22Rv1 (cell line): ENCODE measurements around the gene DENND4B.
A peak's percentile ranks its signal among the peaks of the same experiment; 100 is the strongest.

ENCODE experiments used
- H3K27ac ChIP-seq: fragments of 450-650 bp; 2 replicates; pipeline ENCODE4 v1.5.1; 2017
- CTCF ChIP-seq: fragments of 450-650 bp; IDR thresholded peaks from 2 replicates; pipeline ENCODE4 v1.5.1; 2017; ENCODE audit warnings: mild to moderate bottlenecking
- ZFX ChIP-seq: fragments of 450-650 bp; IDR thresholded peaks from 2 replicates; pipeline ENCODE4 v1.6.1; 2017; ENCODE audit warnings: antibody characterized with exemption, borderline replicate concordance

The DENND4B gene

DNA sequence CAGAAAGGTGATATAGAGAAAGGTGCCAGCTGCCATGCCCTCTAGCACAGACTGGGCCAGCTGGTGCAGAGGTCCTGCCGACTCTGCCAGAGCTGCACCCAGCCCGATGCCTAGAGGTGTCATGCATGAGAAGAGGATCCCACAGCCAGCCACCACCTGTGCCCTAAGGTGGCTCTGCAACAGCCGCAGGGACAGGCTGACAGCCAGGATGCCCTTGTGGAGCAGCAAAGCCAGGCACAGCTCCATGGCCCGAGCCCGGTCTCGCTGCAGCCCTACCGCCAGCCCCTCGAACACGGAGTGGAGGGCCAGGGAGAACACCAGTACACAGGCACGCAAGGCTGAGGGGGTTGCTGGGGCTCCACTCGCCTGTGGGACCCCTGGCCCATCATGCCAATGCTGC is 13.7 kb upstream of the DENND4B start:
- peak overlapping the region; percentile 100 for H3K27ac ChIP-seq
- TF ChIP-seq CTCF (no peak), ZFX (no peak)

DNA sequence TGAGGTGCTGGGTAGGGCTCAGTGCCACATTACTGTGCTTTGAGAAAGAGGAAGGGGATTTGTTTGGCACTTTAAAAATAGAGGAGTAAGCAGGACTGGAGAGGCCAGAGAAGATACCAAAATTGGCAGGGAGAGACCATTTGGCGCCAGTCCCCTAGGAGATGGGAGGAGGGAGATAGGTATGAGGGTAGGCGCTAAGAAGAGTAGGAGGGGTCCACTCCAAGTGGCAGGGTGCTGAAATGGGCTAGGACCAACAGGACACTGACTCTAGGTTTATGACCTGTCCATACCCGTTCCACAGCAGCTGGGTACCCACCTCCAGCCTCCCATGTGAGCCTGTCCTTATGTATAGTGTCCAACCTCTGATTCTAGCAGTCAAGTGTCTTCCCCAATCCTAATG is 12.9 kb upstream of the DENND4B start:
- H3K27ac ChIP-seq: peak overlapping the region; percentile 100
- no peak for TF ChIP-seq ZFX
- no peak for TF ChIP-seq CTCF

DNA sequence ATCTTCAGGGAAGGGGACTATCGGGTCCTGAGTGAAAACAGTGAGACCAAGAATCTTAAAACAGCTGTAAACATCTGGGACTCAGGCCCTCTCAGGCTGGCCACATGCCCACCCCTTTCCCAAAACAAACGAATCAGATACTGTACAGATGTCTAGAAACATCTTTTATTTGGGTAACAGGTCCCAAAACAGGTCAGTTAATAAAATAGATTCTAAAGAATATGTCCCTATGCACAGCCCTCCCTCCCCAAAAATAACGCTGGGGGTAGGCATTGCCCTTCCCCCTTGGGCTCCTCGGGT is 12.4 kb upstream of the DENND4B start:
- peak overlapping the region; percentile 100 for H3K27ac ChIP-seq
- TF ChIP-seq CTCF: no peak
- TF ChIP-seq ZFX: no peak

DNA sequence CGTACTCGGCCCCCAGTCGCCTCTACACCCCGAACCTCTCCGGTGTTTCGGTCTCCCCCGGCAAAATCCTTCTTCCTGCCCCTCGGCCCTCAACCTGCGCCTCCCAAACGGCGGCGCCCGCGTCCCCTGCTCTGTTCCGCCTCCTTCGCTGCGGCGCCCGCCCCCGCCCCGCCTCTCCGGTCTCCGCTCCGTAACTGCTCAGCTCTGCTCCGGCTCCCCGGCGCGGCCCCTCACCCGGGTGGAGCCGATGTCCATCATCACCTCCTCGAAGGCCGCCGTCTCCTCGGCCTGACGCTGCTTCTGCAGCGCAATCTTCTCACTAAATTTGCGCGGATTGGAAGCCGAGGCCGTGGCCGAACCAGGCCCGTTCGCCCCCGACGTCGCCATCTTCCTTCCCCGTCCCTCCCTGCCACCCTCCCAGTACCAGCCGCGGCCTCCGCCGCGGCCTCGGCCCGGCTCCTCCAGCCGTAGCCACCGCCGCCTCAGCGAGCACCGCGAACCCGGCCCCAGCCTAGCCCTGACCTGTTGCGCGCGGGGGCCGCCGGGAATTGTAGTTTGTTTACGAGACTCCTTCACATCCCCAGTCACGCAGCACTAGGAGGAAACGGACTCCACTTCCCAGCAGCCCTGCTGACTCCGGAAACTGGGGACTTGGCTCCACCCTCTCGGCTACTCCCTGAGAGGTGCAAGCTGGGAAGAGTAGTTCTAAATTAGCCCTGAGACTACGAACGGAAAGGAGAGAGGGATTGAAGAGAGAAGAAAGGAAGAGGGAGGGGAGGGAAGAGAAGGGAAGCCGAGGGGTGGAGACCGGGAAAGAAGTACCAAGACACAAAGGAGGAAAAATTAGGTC is 11.8 kb upstream of the DENND4B start, which contains the start of gene CRTC2:
Gene CRTC2, minus strand, starts transcription at position 502 of the 850 bp plus-strand sequence. Its CDS starts 115 bp downstream, at position 387.
- TF ChIP-seq ZFX (no peak), CTCF (peak; percentile 30)
- H3K27ac ChIP-seq: peak within 1 kb of the TSS; percentile 100

- no peak for TF ChIP-seq ZFX
- TF ChIP-seq CTCF: no peak
- H3K27ac ChIP-seq: peak overlapping the region; percentile 100
Measured at GRCh38 chr1:153957744-153958110, 11.2 kb upstream of the DENND4B start.

DNA sequence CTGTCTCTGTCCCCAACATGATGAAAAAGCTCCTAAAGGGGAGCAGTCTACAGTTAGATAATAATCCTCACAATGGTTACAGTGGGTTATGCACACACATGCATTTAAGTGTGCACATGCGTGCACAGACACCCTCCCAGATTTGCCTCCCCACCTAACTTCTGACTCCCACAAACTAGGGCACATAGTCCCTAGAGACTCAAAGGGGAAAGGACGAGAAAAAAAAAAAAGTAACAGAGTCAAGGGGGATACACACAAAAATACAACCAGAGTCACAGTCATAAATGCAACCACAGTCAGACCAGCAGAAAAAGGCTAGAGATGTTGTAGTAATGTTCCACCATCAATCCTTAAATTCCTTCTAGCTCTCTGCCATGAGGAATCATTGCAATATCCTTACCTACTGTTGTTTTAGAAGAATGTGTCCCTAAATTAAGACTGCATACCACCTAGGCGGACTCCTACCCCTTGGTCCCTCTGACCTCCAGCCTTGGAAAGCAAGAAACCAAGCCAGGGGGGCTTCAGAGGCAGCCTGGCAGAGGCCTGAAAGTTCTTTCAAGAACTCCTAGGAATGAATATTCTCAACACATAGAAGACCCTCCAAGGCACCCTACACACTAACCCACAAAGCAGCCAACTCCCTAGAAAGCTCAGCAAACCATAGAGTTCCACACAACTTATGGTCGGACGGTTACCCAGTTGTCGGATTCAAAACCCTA is 10.6 kb upstream of the DENND4B start:
- TF ChIP-seq ZFX (no peak), CTCF (no peak)
- H3K27ac ChIP-seq: peak overlapping the region; percentile 100

- TF ChIP-seq CTCF (no peak), ZFX (no peak)
Measured at GRCh38 chr1:153954826-153955225, 8.3 kb upstream of the DENND4B start.

More at GRCh38 chr1:153954826-153955225, 8.3 kb upstream of the DENND4B start:
- H3K27ac ChIP-seq: no peak overlapping the region
